ENCODE measurements around the gene MATN4. TPM values are rescaled to one million over a fixed set of nuclear protein-coding genes. Genes with fewer than 3 reads are reported as not detected.
A peak's percentile ranks its signal among the peaks of the same experiment; 100 is the strongest.

MATN4 gene
- total RNA-seq, 1 donor from 2014 or later = not detected

- DNase-seq (ENCODE audit: low read depth) = peak; percentile 7
Measured at GRCh38 chr20:45254383-45255262, 53.5 kb downstream of the MATN4 start, which contains the start of gene SLPI. SLPI (minus strand) TSS chr20:45254564; CDS start chr20:45254543, 21 bp downstream.

- DNase-seq (ENCODE audit: low read depth) = no peak
Measured at GRCh38 chr20:45253261-45253660, 54.8 kb downstream of the MATN4 start.

GRCh38 chr20:45251884-45252560 is 56.1 kb downstream of the MATN4 start:
- DNase-seq (ENCODE audit: low read depth) = no peak

- no peak for DNase-seq (ENCODE audit: low read depth)
Measured at GRCh38 chr20:45248609-45249008, 59.5 kb downstream of the MATN4 start.

- no peak for DNase-seq (ENCODE audit: low read depth)
Measured at GRCh38 chr20:45247865-45248264, 60.2 kb downstream of the MATN4 start.

DNA sequence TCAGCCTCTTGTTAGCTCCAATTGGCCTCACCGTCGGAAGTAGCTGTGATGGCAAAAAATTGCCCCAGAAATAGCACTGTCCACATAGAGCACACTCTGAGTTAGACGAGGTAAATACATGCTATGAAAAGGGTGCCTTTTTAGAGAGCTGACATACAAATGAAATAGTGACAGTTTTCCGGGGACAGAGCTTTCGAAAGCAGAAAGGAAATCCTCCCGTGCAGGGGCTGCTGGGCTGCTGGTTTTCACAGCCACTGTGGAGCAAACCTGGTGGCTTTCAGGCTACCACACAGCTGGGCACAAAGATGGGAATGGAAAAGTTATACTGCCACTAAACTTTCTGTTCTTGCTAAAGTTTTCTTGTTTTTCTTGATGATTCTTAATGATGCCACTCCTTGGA is 62.0 kb downstream of the MATN4 start:
- DNase-seq (ENCODE audit: low read depth) = no peak

Other genes starting within 250 kb of the MATN4 start
- gene KCNS1, start 207.2 kb downstream of the MATN4 start, total RNA-seq = not detected in 2 replicates
- gene WFDC5, start 193.1 kb downstream of the MATN4 start, total RNA-seq = not detected in 2 replicates
- gene WFDC12, start 183.8 kb downstream of the MATN4 start, total RNA-seq = not detected in 2 replicates
- not detected in 2 replicates for gene PI3, start 133.4 kb downstream of the MATN4 start, total RNA-seq
- gene SEMG1, start 101.3 kb downstream of the MATN4 start, total RNA-seq = not detected in 2 replicates
- gene SEMG2, start 86.9 kb downstream of the MATN4 start, total RNA-seq = not detected in 2 replicates
- gene SLPI, start 53.7 kb downstream of the MATN4 start, total RNA-seq = not detected in 2 replicates
- not detected in 2 replicates for gene RBPJL, start 1.5 kb downstream of the MATN4 start, total RNA-seq
- gene SDC4, start 40.1 kb upstream of the MATN4 start, total RNA-seq = 34.8 and 51.5 TPM in 2 replicates
- gene SYS1, start 54.9 kb upstream of the MATN4 start, total RNA-seq = 12.7 and 13.2 TPM in 2 replicates
- gene TP53TG5, start 70.0 kb upstream of the MATN4 start, total RNA-seq = not detected in 2 replicates
- 3.3 and 3.4 TPM in 2 replicates for gene DBNDD2, start 100.0 kb upstream of the MATN4 start, total RNA-seq
- 123 and 136 TPM in 2 replicates for gene PIGT, start 107.8 kb upstream of the MATN4 start, total RNA-seq
- not detected in 2 replicates for gene WFDC2, start 161.5 kb upstream of the MATN4 start, total RNA-seq
- gene SPINT3, start 207.3 kb upstream of the MATN4 start, total RNA-seq = not detected in 2 replicates
- gene WFDC6, start 231.2 kb upstream of the MATN4 start, total RNA-seq = not detected in 2 replicates
- not detected in 2 replicates for gene EPPIN, start 239.1 kb upstream of the MATN4 start, total RNA-seq

Data from myocyte (in vitro differentiated cells).